GM18858 (cell line): ENCODE results near the gene APOA4.

Experiments
- ATAC-seq: cut with Tn5 transposase; IDR thresholded peaks from one replicate; pipeline ENCODE4 v1.9.1; 2021; ENCODE audit not compliant: unreplicated experiment

APOA4 gene

DNA sequence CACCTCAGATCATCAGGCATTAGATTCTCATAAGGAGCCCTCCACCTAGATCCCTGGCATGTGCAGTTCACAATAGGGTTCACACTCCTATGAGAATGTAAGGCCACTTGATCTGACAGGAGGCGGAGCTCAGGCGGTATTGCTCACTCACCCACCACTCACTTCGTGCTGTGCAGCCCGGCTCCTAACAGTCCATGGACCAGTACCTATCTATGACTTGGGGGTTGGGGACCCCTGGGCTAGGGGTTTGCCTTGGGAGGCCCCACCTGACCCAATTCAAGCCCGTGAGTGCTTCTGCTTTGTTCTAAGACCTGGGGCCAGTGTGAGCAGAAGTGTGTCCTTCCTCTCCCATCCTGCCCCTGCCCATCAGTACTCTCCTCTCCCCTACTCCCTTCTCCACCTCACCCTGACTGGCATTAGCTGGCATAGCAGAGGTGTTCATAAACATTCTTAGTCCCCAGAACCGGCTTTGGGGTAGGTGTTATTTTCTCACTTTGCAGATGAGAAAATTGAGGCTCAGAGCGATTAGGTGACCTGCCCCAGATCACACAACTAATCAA lies 8.8 kb upstream of the APOA4 start:
- no peak for ATAC-seq

DNA sequence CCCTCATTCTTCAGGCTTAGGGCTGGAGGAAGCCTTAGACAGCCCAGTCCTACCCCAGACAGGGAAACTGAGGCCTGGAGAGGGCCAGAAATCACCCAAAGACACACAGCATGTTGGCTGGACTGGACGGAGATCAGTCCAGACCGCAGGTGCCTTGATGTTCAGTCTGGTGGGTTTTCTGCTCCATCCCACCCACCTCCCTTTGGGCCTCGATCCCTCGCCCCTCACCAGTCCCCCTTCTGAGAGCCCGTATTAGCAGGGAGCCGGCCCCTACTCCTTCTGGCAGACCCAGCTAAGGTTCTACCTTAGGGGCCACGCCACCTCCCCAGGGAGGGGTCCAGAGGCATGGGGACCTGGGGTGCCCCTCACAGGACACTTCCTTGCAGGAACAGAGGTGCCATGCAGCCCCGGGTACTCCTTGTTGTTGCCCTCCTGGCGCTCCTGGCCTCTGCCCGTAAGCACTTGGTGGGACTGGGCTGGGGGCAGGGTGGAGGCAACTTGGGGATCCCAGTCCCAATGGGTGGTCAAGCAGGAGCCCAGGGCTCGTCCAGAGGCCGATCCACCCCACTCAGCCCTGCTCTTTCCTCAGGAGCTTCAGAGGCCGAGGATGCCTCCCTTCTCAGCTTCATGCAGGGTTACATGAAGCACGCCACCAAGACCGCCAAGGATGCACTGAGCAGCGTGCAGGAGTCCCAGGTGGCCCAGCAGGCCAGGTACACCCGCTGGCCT lies 7.2 kb upstream of the APOA4 start:
- ATAC-seq, result no peak

DNA sequence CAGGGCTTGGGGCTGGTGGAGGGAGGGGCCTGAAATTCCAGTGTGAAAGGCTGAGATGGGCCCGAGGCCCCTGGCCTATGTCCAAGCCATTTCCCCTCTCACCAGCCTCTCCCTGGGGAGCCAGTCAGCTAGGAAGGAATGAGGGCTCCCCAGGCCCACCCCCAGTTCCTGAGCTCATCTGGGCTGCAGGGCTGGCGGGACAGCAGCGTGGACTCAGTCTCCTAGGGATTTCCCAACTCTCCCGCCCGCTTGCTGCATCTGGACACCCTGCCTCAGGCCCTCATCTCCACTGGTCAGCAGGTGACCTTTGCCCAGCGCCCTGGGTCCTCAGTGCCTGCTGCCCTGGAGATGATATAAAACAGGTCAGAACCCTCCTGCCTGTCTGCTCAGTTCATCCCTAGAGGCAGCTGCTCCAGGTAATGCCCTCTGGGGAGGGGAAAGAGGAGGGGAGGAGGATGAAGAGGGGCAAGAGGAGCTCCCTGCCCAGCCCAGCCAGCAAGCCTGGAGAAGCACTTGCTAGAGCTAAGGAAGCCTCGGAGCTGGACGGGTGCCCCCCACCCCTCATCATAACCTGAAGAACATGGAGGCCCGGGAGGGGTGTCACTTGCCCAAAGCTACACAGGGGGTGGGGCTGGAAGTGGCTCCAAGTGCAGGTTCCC lies 6.5 kb upstream of the APOA4 start, which contains the start of gene APOC3:
Gene APOC3, plus strand, starts transcription at position 383 of the 659 bp plus-strand sequence. CDS start 676 bp downstream, outside the sequence.
- ATAC-seq, result no peak

DNA sequence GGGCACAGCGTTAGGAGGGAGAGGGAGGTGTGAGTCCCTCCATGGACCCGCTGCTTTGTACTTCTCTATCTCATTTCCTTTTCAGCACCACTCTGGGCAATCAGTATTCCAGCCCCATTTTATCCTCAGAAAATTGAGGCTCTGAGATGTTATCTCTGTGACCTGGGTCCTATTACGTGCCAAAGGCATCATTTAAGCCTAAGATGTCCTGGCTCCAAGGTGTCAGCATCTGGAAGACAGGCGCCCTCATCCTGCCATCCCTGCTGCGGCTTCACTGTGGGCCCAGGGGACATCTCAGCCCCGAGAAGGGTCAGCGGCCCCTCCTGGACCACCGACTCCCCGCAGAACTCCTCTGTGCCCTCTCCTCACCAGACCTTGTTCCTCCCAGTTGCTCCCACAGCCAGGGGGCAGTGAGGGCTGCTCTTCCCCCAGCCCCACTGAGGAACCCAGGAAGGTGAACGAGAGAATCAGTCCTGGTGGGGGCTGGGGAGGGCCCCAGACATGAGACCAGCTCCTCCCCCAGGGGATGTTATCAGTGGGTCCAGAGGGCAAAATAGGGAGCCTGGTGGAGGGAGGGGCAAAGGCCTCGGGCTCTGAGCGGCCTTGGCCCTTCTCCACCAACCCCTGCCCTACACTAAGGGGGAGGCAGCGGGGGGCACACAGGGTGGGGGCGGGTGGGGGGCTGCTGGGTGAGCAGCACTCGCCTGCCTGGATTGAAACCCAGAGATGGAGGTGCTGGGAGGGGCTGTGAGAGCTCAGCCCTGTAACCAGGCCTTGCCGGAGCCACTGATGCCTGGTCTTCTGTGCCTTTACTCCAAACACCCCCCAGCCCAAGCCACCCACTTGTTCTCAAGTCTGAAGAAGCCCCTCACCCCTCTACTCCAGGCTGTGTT lies 5.8 kb upstream of the APOA4 start:
- no peak for ATAC-seq

DNA sequence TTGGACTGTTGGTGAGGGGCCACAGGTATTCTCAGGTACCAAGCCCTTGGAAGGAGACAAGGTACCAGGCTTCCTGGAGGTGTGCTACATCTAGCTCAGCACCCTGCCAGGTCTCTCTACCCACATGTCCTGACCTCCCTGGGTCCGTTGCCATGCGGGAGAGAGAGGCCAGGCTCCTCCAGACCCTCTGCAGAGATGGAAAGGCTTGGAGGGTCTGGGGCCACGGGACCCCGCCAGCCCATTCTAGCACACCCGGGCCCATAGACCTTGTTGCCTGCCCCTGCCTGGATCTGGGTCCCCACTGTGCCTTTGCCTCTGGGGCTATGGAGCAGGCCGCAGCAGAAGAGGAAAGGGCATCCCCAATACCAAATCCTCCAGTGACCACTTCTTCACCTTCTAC lies 4.4 kb upstream of the APOA4 start:
- no peak for ATAC-seq

DNA sequence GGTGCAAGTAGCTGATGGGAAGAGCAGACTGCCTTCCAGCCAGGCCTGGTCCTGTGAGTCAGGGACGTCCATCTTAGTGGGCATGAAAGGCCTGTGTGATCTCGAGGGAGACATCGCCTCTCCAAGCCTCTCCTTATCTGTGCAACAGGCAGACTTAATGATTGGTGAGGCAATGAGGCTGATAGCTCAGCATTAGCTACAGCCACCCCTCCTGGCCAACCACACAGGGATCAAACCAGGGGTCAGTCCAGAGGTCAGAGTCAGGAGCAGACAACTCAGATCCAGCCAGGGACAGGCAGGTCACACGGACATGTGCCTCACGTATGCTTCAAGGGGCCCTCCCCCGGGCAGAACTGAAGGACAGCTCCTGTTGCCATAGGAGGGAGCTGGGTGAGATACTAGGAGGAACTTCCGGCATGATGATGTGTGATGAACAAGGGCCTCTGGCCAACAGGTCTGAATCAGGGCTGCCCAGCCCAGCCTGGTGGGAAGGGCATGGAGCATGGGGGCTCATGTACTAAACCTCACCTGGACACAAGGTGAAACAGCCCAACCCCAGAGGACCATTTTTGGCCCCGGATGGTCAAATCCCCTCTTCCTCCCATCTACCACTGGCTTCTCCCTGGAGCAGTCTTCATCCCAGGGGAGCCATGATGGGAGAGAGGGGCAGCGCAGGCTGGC lies 3.8 kb upstream of the APOA4 start:
- no peak for ATAC-seq

DNA sequence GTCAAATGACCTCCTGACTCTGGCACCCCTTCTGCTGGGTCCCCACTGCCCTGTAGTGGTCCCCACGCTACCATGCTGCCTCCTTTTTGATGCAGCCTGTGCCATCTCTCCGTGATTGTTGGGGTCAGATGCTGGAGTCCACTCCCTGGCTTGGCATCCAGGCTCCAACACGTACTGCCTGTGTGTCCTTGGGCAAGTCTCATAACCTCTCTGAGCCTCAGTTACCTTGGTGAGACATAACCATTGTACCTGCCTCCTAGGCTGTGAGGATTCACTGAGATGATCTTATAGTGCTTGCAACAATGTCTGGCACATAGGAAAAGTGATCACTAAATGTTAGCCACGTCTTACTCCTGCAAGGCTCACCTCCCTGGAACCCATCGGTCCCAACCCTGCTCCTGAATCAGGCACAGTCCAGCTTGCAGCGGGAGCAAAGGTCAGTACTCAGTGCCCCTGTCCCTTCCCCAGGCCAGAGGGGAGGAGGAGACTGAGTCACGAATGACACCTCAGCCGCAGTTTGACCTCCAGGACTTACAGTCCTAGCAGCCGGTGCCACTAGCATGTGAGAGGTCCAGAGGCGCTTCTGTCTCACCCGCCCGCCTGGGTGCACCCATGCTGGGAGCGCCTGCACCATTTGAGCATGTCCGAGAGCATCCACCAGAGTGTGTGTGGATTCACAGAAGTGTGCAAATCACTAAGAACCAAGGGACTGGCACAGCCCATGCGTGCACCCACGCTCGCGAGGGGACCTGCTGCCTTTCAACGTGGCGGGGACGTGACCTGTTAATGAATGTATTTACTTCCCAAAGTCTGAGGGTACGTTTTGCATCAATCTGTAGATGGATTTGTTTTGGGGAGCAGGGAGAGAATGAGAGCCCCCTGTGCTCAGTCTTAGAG lies 3.0 kb upstream of the APOA4 start:
- no peak for ATAC-seq

DNA sequence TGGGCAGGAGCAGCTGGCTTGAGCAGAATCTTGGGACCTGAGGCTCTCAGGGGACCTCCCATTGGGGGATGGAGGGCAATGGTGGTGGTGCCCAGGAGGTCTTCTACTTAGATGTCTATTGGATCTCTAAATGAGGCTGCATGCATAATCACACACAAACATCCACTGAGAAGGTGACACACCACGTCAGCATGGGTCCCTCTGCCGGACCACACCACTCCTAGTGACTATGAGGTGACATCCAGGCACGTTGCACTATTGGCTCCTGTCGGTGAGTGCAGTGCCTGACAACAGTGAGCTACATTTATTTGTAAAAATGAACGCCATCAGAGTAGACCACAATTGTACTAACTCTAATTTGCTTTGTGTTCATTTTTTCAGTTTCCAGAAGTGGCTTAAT lies 2.3 kb upstream of the APOA4 start:
- ATAC-seq, result no peak

DNA sequence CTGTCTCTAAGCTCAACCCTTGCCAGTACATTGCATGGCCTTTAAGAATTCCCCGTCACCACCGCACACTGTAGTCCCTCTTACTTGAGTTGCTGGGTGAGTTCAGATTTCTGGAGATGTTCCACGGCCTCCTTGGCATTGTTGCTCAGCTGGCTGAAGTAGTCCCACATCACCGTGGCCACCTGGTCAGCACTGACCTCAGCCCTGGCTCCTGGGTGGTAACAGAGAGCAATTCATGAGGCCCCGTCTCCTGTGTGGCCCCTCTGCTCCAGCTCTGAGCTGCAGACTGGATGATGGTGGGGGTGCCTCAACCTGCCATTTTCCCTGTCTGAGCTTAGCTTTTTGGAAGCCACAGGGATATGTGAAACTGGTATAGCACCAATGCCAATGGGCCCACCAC lies 529 bp downstream of the APOA4 start:
- ATAC-seq, result no peak

DNA sequence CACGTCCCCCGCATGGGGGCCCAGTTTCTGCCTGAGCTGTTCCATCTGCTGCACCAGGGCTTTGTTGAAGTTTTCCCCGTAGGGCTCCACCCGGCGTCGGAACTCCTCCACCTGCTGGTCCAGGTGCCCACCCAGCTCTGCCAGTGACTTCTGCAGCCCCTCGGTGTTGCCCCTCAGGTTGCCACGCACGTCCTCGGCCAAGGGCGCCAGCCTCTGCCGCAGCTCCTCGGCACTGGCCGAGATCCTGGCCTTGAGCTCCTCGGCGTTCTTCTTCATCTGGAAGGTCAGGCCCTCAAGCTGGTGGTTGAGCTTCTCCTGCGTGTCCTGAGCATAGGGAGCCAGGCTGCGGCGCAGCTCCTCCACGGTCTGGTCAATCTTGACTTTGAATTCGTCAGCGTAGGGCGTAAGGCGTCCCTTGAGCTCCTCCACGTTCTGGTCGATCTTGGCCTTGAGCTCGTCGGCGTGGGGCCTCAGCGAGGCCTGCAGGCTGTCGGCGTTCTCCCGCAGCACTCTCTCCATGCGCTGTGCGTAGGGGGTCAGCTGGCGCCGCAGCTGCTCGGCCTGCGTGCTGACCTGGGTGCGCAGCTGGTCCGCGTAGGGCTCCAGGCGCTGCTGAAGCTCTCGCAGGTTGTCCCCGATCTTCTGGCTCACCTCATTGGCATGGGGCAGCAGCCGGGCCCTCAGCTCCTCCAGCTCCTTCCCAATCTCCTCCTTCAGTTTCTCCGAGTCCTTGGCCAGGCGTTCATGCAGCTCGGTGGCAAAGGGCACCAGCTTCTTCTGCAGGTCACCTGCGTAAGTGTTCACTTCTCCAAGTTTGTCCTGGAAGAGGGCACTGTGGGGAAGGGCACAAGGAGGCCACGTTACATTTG lies 1.8 kb downstream of the APOA4 start:
- ATAC-seq, result no peak

DNA sequence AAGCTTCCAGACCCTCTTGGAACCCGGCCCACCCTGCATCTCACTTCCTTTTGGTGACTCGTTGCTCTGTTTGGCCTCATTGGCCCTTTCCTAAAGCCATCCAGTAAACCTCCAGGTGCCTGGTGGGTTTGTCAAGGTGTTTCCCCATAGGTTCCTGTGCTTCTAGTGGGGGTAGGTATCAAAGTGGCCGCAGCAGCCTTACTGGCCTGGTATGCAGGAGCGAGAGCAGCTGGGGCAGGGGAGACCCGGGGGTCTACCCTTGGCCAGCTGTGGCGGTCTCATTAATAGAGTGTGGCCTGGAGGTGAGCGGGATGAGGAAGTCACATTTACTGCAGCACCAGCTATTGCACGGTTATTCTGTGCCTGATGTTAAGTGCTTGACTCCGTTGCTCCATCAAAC lies 4.1 kb downstream of the APOA4 start:
- no peak for ATAC-seq

DNA sequence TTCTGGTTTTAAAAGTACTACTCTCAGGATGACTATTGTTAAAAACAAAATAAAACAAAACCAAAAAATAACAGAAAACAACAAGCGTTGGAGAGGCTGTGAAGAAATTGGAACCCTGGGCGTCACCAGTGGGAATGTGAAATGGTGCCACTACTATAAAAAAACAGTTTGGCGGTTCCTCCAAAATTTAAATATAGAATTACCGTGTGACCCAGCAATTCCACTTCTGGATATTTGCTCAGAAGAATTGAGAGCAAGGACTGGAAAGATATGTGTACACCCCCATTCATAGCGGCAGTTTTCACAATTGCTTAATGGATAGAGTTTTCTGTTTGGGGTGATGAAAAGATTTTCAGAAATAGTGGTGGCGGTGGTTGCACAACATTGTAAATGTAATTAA lies 8.6 kb downstream of the APOA4 start:
- no peak for ATAC-seq

DNA sequence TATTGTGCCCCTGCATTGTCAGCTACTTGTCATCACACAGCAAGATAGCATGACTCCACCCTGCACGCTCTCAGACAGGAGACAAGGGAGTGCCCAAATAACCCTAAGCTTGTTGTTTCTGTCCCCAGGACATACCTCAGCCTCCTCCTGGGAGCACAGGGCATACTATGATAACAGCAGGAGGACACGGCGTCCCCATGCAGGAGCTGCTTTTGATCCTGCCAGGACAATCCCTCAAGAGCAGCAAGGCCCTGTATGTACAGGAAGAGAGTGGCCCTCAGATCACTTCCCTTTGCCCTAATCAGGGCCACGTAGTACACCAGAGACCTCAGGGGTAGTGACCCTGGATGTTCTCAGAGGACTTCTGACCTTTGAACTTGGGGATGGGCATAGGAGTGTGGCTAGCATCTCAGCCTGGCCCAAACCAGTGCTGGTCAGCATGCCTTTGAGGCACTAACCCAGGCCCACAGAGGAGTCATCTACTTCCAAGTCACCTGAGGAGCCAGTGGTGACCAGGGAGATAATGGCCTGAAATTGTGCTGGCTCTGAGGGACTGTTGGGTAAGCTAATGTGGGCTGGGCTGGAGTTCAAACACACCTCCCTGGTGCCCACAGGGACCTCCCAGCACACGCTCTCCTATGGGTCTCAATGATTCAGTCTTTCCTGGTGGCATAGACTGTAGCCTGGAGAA lies 9.2 kb downstream of the APOA4 start:
- no peak for ATAC-seq

DNA sequence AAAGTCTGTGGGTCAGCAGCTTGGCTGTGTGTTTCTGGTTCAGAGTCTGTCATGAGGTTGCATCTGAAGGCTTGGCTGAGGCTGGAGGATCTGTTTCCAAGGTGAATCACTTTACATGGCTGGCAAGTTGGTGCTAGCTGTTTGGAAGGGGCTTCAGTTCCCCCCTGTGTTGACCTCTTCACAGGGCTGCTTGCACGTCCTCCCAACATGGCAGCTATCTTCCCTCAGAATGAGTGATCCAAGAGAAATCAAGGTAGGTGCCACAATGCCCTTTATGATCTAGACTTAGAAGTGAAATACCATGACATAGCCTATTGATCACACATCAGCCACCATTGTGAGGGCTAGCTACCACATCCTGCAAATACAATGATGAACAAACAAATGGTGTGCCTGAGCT lies 9.9 kb downstream of the APOA4 start:
- ATAC-seq, result no peak

DNA sequence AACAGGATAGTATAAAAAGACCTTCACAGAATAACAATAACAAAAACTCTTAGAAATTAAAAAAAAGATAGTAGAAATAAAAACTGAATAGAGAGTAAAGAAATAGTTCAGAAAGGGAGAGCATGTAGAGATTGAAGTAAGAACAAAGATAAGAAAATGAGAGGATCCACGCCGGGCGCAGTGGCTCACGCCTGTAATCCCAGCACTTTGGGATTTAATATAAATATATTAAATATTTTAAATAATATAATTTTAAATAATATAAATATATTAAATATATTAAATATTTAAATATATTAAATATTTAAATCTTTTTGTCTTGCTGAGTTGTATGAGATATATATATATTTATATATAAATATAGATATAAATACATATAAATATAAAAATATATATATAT lies 11.0 kb downstream of the APOA4 start:
- ATAC-seq, result no peak

DNA sequence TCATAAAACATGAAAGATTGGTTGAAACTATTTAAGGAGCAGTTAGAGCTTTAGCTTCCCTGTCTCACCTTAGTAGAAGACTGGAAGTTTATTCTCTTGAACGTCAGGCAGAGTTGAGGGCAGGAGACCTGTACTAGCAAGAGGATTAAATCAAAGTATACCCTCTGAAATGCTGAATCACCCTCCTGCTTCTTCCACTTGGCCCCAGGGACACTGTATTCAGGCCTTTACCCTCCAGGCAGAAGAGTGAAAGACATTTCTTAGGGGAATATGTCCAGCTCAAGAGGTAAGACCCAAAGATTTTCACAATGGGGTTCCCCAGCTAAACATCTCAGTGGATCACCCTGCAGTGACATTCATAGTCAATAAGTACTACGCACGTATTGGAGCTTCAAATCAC lies 11.9 kb downstream of the APOA4 start:
- no peak for ATAC-seq

DNA sequence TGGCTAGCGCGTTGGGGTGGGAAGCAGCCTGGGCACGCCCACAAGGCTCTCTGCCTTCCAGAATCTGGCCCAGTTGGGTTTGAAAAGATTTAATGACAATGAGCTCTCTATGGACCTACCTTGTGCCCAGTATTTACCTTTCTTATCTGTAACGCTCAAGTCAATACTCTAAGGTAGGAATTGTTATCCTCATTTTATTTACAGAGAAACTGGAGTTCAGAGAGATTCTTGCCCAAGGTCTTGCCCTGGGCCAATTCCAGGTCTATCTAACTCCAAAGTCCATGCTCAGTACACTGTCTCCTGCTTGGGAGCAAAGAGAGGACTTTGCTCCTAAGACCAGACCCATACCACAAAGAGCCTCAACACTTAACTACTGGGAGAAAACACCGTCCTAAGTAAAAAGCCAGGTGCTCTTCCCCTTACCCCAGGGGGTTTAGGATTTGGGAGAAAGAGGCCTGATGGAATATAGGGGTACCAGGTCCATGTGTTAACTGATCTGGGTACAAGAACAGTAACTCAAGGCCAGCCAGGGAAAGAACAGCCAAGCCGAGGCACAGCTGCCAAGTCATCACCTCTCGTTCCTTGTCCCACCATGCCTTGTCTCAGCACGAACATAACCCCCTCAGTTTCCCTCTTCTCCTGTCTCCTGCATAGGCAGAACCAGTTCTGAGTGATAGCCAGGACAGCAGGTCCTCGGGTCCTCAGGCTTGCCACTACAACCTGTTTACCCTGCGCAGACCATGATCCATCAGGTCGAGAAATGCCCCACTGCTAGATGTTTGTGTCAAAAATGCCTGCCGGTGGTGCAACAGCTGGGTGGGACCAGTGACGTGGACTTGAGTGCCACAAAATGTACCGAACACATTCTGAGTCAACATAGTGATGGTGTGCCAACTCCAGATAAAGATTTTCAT lies 14.6 kb downstream of the APOA4 start:
- no peak for ATAC-seq
